ENCODE results near the gene PRRC1. TPM values are rescaled to one million over a fixed set of nuclear protein-coding genes. Genes with fewer than 3 reads are reported as not detected.

PRRC1 gene
- total and polyA plus RNA-seq, 2 experiments from 2014 or later: 64.7 to 70.7 TPM

DNA sequence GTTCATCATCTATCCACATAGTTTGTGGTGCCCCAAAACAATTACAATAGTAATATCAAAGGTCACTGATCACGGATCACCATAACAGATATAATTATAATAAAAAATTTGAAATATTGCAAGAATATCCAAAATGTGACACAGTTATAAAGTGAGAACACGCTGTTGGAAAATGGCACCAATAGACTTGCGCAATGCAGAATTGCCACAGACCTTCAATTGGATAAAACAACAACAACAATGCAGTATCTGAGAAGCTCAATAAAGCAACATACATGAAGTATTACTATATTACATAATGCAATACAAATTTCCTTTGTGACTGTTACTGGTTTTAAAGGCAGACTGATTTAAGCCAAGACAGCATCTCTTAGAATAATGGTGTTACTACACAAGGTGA lies 44.7 kb upstream of the PRRC1 start:
- DNase-seq (ENCODE audit: low spot score) (no peak), ATAC-seq (no peak)
- Histone ChIP-seq H2AFZ (no peak overlapping the region), H3K27me3 (ENCODE audit: insufficient read depth) (no peaks in the 10 kb centered on the region), H3K27ac (ENCODE audit: low read depth) (no peak overlapping the region), H3K4me3 (no peak overlapping the region), H3K4me1 (ENCODE audit: insufficient read depth) (peaks cover 6% of the 10 kb centered on the region), H3K4me2 (no peak overlapping the region), H3K36me3 (ENCODE audit: insufficient read depth) (no peaks in the 10 kb centered on the region), H3K9me2 (ENCODE audit: insufficient read depth) (no peaks in the 10 kb centered on the region), H3K79me2 (replicated peaks; ENCODE audit: insufficient read depth) (no peaks in the 10 kb centered on the region), H4K20me1 (replicated peaks; ENCODE audit: insufficient read depth) (no peaks in the 10 kb centered on the region), H3F3A (replicated peaks; ENCODE audit: low read depth) (no peaks in the 10 kb centered on the region)
- H3K4me3 Mint-ChIP-seq: no peak overlapping the region
- no peaks in the 10 kb centered on the region for H3K27me3 Mint-ChIP-seq (ENCODE audit: insufficient read depth, low read depth, poor library complexity)
- no peaks in the 10 kb centered on the region for H3K9me3 Mint-ChIP-seq
- no peak for TF ChIP-seq EZH2 (IDR thresholded peaks at IDR 0.05; ENCODE audit: low read depth, unreplicated experiment)
- no peak for TF ChIP-seq POLR2AphosphoS5 (IDR thresholded peaks at IDR 0.05; ENCODE audit: low read depth)
- TF ChIP-seq STAT1 (IDR thresholded peaks at IDR 0.05; ENCODE audit: unreplicated experiment): no peak
- TF ChIP-seq EZH2phosphoT487 (IDR thresholded peaks at IDR 0.05; ENCODE audit: unreplicated experiment): no peak
- TF ChIP-seq, protein P1, sequence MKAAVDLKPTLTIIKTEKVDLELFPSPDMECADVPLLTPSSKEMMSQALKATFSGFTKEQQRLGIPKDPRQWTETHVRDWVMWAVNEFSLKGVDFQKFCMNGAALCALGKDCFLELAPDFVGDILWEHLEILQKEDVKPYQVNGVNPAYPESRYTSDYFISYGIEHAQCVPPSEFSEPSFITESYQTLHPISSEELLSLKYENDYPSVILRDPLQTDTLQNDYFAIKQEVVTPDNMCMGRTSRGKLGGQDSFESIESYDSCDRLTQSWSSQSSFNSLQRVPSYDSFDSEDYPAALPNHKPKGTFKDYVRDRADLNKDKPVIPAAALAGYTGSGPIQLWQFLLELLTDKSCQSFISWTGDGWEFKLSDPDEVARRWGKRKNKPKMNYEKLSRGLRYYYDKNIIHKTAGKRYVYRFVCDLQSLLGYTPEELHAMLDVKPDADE (IDR thresholded peaks at IDR 0.05): no peak
- TF ChIP-seq ZNF114 (CRISPR knock-in tag; IDR thresholded peaks at IDR 0.05): no peak
- TF ChIP-seq CREB1 (CRISPR knock-in tag; IDR thresholded peaks at IDR 0.05; ENCODE audit: low read depth): no peak
- TF ChIP-seq, protein P2, sequence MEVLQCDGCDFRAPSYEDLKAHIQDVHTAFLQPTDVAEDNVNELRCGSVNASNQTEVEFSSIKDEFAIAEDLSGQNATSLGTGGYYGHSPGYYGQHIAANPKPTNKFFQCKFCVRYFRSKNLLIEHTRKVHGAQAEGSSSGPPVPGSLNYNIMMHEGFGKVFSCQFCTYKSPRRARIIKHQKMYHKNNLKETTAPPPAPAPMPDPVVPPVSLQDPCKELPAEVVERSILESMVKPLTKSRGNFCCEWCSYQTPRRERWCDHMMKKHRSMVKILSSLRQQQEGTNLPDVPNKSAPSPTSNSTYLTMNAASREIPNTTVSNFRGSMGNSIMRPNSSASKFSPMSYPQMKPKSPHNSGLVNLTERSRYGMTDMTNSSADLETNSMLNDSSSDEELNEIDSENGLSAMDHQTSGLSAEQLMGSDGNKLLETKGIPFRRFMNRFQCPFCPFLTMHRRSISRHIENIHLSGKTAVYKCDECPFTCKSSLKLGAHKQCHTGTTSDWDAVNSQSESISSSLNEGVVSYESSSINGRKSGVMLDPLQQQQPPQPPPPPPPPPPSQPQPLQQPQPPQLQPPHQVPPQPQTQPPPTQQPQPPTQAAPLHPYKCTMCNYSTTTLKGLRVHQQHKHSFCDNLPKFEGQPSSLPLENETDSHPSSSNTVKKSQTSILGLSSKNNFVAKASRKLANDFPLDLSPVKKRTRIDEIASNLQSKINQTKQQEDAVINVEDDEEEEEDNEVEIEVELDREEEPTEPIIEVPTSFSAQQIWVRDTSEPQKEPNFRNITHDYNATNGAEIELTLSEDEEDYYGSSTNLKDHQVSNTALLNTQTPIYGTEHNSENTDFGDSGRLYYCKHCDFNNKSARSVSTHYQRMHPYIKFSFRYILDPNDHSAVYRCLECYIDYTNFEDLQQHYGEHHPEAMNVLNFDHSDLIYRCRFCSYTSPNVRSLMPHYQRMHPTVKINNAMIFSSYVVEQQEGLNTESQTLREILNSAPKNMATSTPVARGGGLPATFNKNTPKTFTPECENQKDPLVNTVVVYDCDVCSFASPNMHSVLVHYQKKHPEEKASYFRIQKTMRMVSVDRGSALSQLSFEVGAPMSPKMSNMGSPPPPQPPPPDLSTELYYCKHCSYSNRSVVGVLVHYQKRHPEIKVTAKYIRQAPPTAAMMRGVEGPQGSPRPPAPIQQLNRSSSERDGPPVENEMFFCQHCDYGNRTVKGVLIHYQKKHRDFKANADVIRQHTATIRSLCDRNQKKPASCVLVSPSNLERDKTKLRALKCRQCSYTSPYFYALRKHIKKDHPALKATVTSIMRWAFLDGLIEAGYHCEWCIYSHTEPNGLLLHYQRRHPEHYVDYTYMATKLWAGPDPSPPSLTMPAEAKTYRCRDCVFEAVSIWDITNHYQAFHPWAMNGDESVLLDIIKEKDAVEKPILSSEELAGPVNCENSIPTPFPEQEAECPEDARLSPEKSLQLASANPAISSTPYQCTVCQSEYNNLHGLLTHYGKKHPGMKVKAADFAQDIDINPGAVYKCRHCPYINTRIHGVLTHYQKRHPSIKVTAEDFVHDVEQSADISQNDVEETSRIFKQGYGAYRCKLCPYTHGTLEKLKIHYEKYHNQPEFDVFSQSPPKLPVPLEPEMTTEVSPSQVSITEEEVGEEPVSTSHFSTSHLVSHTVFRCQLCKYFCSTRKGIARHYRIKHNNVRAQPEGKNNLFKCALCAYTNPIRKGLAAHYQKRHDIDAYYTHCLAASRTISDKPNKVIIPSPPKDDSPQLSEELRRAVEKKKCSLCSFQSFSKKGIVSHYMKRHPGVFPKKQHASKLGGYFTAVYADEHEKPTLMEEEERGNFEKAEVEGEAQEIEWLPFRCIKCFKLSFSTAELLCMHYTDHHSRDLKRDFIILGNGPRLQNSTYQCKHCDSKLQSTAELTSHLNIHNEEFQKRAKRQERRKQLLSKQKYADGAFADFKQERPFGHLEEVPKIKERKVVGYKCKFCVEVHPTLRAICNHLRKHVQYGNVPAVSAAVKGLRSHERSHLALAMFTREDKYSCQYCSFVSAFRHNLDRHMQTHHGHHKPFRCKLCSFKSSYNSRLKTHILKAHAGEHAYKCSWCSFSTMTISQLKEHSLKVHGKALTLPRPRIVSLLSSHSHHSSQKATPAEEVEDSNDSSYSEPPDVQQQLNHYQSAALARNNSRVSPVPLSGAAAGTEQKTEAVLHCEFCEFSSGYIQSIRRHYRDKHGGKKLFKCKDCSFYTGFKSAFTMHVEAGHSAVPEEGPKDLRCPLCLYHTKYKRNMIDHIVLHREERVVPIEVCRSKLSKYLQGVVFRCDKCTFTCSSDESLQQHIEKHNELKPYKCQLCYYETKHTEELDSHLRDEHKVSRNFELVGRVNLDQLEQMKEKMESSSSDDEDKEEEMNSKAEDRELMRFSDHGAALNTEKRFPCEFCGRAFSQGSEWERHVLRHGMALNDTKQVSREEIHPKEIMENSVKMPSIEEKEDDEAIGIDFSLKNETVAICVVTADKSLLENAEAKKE (CRISPR knock-in tag; IDR thresholded peaks at IDR 0.05): no peak
- TF ChIP-seq NANOG (IDR thresholded peaks at IDR 0.05; ENCODE audit: borderline replicate concordance): no peak
- TF ChIP-seq ZNF331 (CRISPR knock-in tag; IDR thresholded peaks at IDR 0.05; ENCODE audit: low read depth): no peak
- TF ChIP-seq, protein P3, sequence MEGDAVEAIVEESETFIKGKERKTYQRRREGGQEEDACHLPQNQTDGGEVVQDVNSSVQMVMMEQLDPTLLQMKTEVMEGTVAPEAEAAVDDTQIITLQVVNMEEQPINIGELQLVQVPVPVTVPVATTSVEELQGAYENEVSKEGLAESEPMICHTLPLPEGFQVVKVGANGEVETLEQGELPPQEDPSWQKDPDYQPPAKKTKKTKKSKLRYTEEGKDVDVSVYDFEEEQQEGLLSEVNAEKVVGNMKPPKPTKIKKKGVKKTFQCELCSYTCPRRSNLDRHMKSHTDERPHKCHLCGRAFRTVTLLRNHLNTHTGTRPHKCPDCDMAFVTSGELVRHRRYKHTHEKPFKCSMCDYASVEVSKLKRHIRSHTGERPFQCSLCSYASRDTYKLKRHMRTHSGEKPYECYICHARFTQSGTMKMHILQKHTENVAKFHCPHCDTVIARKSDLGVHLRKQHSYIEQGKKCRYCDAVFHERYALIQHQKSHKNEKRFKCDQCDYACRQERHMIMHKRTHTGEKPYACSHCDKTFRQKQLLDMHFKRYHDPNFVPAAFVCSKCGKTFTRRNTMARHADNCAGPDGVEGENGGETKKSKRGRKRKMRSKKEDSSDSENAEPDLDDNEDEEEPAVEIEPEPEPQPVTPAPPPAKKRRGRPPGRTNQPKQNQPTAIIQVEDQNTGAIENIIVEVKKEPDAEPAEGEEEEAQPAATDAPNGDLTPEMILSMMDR (conservative IDR thresholded peaks at IDR 0.05; ENCODE audit: low read depth in 2 of 2): no peak
- no peak for TF ChIP-seq JUNB (IDR thresholded peaks at IDR 0.05; ENCODE audit: unreplicated experiment)
- TF ChIP-seq, protein P4, sequence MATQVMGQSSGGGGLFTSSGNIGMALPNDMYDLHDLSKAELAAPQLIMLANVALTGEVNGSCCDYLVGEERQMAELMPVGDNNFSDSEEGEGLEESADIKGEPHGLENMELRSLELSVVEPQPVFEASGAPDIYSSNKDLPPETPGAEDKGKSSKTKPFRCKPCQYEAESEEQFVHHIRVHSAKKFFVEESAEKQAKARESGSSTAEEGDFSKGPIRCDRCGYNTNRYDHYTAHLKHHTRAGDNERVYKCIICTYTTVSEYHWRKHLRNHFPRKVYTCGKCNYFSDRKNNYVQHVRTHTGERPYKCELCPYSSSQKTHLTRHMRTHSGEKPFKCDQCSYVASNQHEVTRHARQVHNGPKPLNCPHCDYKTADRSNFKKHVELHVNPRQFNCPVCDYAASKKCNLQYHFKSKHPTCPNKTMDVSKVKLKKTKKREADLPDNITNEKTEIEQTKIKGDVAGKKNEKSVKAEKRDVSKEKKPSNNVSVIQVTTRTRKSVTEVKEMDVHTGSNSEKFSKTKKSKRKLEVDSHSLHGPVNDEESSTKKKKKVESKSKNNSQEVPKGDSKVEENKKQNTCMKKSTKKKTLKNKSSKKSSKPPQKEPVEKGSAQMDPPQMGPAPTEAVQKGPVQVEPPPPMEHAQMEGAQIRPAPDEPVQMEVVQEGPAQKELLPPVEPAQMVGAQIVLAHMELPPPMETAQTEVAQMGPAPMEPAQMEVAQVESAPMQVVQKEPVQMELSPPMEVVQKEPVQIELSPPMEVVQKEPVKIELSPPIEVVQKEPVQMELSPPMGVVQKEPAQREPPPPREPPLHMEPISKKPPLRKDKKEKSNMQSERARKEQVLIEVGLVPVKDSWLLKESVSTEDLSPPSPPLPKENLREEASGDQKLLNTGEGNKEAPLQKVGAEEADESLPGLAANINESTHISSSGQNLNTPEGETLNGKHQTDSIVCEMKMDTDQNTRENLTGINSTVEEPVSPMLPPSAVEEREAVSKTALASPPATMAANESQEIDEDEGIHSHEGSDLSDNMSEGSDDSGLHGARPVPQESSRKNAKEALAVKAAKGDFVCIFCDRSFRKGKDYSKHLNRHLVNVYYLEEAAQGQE (IDR thresholded peaks at IDR 0.05; ENCODE audit: unreplicated experiment): no peak
- no peak overlapping the region for H3K27ac Mint-ChIP-seq
- no peaks in the 10 kb centered on the region for H3K36me3 Mint-ChIP-seq (ENCODE audit: low read depth)
- H3K4me1 Mint-ChIP-seq: peaks cover 8% of the 10 kb centered on the region; the same call in 2 of the 3 replicates
